ENCODE data around the gene P3H4.

The P3H4 gene

GRCh38 chr17:41796121-41796895, 15.4 kb downstream of the P3H4 start:
- H3K27me3 ChIP-seq (ENCODE audit: insufficient read depth, poor library complexity, severe bottlenecking), result no peaks in the 10 kb centered on the region
- TF ChIP-seq CTCF (IDR thresholded peaks at IDR 0.05; ENCODE audit: poor library complexity, severe bottlenecking), result no peak
- no peaks in the 10 kb centered on the region for H3K9me3 ChIP-seq (ENCODE audit: severe bottlenecking)
- no peak for DNase-seq (ENCODE audit: low spot score)
- no peak for ATAC-seq (ENCODE audit: low read depth)
- no peaks in the 10 kb centered on the region for H3K36me3 ChIP-seq (ENCODE audit: low read depth)
- H3K27ac ChIP-seq (ENCODE audit: poor library complexity, severe bottlenecking), result peak overlapping the region; percentile 30
- peaks cover 43% of the 10 kb centered on the region for H3K4me1 ChIP-seq (ENCODE audit: insufficient read depth, poor library complexity, severe bottlenecking)
- no peak overlapping the region for H3K4me3 ChIP-seq (ENCODE audit: severe bottlenecking)

- DNase-seq (ENCODE audit: low spot score) (no peak), ATAC-seq (ENCODE audit: low read depth) (no peak)
- Histone ChIP-seq H3K4me3 (ENCODE audit: severe bottlenecking) (no peak overlapping the region), H3K9me3 (ENCODE audit: severe bottlenecking) (no peaks in the 10 kb centered on the region), H3K4me1 (ENCODE audit: insufficient read depth, poor library complexity, severe bottlenecking) (peaks cover 30% of the 10 kb centered on the region), H3K36me3 (ENCODE audit: low read depth) (no peaks in the 10 kb centered on the region), H3K27ac (ENCODE audit: poor library complexity, severe bottlenecking) (peak overlapping the region; percentile 97), H3K27me3 (ENCODE audit: insufficient read depth, poor library complexity, severe bottlenecking) (no peaks in the 10 kb centered on the region)
- TF ChIP-seq CTCF (IDR thresholded peaks at IDR 0.05; ENCODE audit: poor library complexity, severe bottlenecking), result no peak
These were observed 17.2 kb downstream of the P3H4 start for GRCh38 chr17:41794540-41794975.

- no peaks in the 10 kb centered on the region for H3K9me3 ChIP-seq (ENCODE audit: severe bottlenecking)
- DNase-seq (ENCODE audit: low spot score), result no peak
- no peak for ATAC-seq (ENCODE audit: low read depth)
- TF ChIP-seq CTCF (IDR thresholded peaks at IDR 0.05; ENCODE audit: poor library complexity, severe bottlenecking), result no peak
- H3K4me1 ChIP-seq (ENCODE audit: insufficient read depth, poor library complexity, severe bottlenecking), result peaks cover 26% of the 10 kb centered on the region
- H3K36me3 ChIP-seq (ENCODE audit: low read depth), result no peaks in the 10 kb centered on the region
- no peak overlapping the region for H3K4me3 ChIP-seq (ENCODE audit: severe bottlenecking)
- no peaks in the 10 kb centered on the region for H3K27me3 ChIP-seq (ENCODE audit: insufficient read depth, poor library complexity, severe bottlenecking)
- H3K27ac ChIP-seq (ENCODE audit: poor library complexity, severe bottlenecking), result peak overlapping the region; percentile 97
These were observed 17.8 kb downstream of the P3H4 start for GRCh38 chr17:41793784-41794539.

- DNase-seq (ENCODE audit: low spot score) (peak; percentile 91), ATAC-seq (ENCODE audit: low read depth) (peak; percentile 88)
- peak overlapping the region; percentile 97 for H3K27ac ChIP-seq (ENCODE audit: poor library complexity, severe bottlenecking)
These were observed 18.6 kb downstream of the P3H4 start for GRCh38 chr17:41792845-41793783.

More at GRCh38 chr17:41792845-41793783, 18.6 kb downstream of the P3H4 start:
- no peaks in the 10 kb centered on the region for H3K9me3 ChIP-seq (ENCODE audit: severe bottlenecking)
- TF ChIP-seq CTCF (IDR thresholded peaks at IDR 0.05; ENCODE audit: poor library complexity, severe bottlenecking), result no peak
- H3K36me3 ChIP-seq (ENCODE audit: low read depth), result no peaks in the 10 kb centered on the region
- H3K4me3 ChIP-seq (ENCODE audit: severe bottlenecking), result no peak overlapping the region
- H3K4me1 ChIP-seq (ENCODE audit: insufficient read depth, poor library complexity, severe bottlenecking), result peaks cover 26% of the 10 kb centered on the region
- H3K27me3 ChIP-seq (ENCODE audit: insufficient read depth, poor library complexity, severe bottlenecking), result no peaks in the 10 kb centered on the region

Data from RWPE2 (cell line).